ENCODE measurements around the gene EGFL7.
A peak's percentile ranks its signal among the peaks of the same experiment; 100 is the strongest.

The EGFL7 gene

GRCh38 chr9:136662656-136663581, at the start of gene EGFL7:
Gene EGFL7, plus strand, starts transcription at chr9:136662916. Its CDS starts 5,367 bp downstream, at chr9:136668283.
- DNase-seq, result no peak

- DNase-seq, result no peak
Observed at GRCh38 chr9:136613824-136614371, 48.8 kb upstream of the EGFL7 start.

GRCh38 chr9:136614372-136614922, 48.3 kb upstream of the EGFL7 start:
- no peak for DNase-seq

- no peak for DNase-seq
Observed at GRCh38 chr9:136614967-136615623, 47.6 kb upstream of the EGFL7 start.

- peak in 1 of 2 donors; percentile 17 for DNase-seq
Observed at GRCh38 chr9:136615631-136616306, 46.9 kb upstream of the EGFL7 start.

GRCh38 chr9:136616307-136616635, 46.4 kb upstream of the EGFL7 start:
- no peak for DNase-seq

- DNase-seq, result no peak
Observed at GRCh38 chr9:136616948-136617695, 45.6 kb upstream of the EGFL7 start.

- DNase-seq, result peak in 1 of 2 donors; percentile 9
Observed at GRCh38 chr9:136617746-136618579, 44.8 kb upstream of the EGFL7 start.

GRCh38 chr9:136618580-136619547, 43.9 kb upstream of the EGFL7 start:
- DNase-seq, result peak; percentile 18 to 73

- peak in 1 of 2 donors; percentile 68 for DNase-seq
Observed at GRCh38 chr9:136619742-136620440, 42.8 kb upstream of the EGFL7 start.

GRCh38 chr9:136620441-136621018, 42.2 kb upstream of the EGFL7 start:
- no peak for DNase-seq

- no peak for DNase-seq
Observed at GRCh38 chr9:136621019-136621733, 41.5 kb upstream of the EGFL7 start.

- DNase-seq, result no peak
Observed at GRCh38 chr9:136621734-136622093, 41.0 kb upstream of the EGFL7 start.

GRCh38 chr9:136622538-136622948, 40.2 kb upstream of the EGFL7 start:
- no peak for DNase-seq

GRCh38 chr9:136623016-136623841, 39.5 kb upstream of the EGFL7 start:
- DNase-seq, result no peak

GRCh38 chr9:136623842-136624183, 38.9 kb upstream of the EGFL7 start:
- DNase-seq, result no peak

- DNase-seq, result no peak
Observed at GRCh38 chr9:136624184-136624951, 38.3 kb upstream of the EGFL7 start.

All from CD4-positive, alpha-beta T cell treated with Interleukin-1 beta for 1 hour (primary cell).